HG02610 (cell line): Measurements from ENCODE around the gene PRKCSH.

Source experiments
- ATAC-seq: cut with Tn5 transposase; IDR thresholded peaks from one replicate; pipeline ENCODE4 v1.9.1; 2021; ENCODE audit warnings: mild to moderate bottlenecking, moderate library complexity; ENCODE audit not compliant: unreplicated experiment

The PRKCSH gene

GRCh38 chr19:11475861-11476260 is 40.4 kb downstream of the PRKCSH start:
- no peak for ATAC-seq

- ATAC-seq = no peak
Measured at GRCh38 chr19:11478167-11479089, 43.0 kb downstream of the PRKCSH start.

- no peak for ATAC-seq
Measured at GRCh38 chr19:11479090-11479897, 43.9 kb downstream of the PRKCSH start.

GRCh38 chr19:11479898-11480714 is 44.7 kb downstream of the PRKCSH start:
- ATAC-seq = no peak

GRCh38 chr19:11480715-11481533 is 45.5 kb downstream of the PRKCSH start, which contains the start of gene ELAVL3:
Gene ELAVL3 (minus strand): TSS chr19:11481046. CDS start chr19:11480608, 438 bp downstream.
- no peak for ATAC-seq

- ATAC-seq = peak; percentile 46
Measured at GRCh38 chr19:11481534-11482383, 46.3 kb downstream of the PRKCSH start.

- ATAC-seq = peak; percentile 54
Measured at GRCh38 chr19:11482384-11483050, 47.1 kb downstream of the PRKCSH start.

- ATAC-seq = no peak
Measured at GRCh38 chr19:11483366-11484111, 48.1 kb downstream of the PRKCSH start.

GRCh38 chr19:11485245-11485837 is 49.9 kb downstream of the PRKCSH start:
- no peak for ATAC-seq

GRCh38 chr19:11486661-11487503 is 51.4 kb downstream of the PRKCSH start:
- ATAC-seq = no peak

- no peak for ATAC-seq
Measured at GRCh38 chr19:11489378-11489777, 53.9 kb downstream of the PRKCSH start.

- ATAC-seq = no peak
Measured at GRCh38 chr19:11494634-11495285, 59.3 kb downstream of the PRKCSH start.

- ATAC-seq = no peak
Measured at GRCh38 chr19:11495481-11495880, 60.0 kb downstream of the PRKCSH start.

GRCh38 chr19:11495885-11496284 is 60.5 kb downstream of the PRKCSH start:
- no peak for ATAC-seq

- ATAC-seq = no peak
Measured at GRCh38 chr19:11496391-11497163, 61.1 kb downstream of the PRKCSH start.
